Measurements from ENCODE around the gene IPO4.

IPO4 gene

GRCh38 chr14:24172871-24173281 is 15.7 kb downstream of the IPO4 start:
- DNase-seq, result no peak

GRCh38 chr14:24172261-24172860 is 16.3 kb downstream of the IPO4 start:
- no peak for DNase-seq

GRCh38 chr14:24171422-24172260 is 17.0 kb downstream of the IPO4 start, which contains the start of gene REC8:
REC8 (plus strand) TSS chr14:24172080; CDS start chr14:24172553, 473 bp downstream.
- DNase-seq, result peak; percentile 89

GRCh38 chr14:24167469-24168114 is 21.0 kb downstream of the IPO4 start:
- DNase-seq, result no peak

GRCh38 chr14:24165785-24166184 is 22.8 kb downstream of the IPO4 start:
- no peak for DNase-seq

- DNase-seq, result no peak
Measured at GRCh38 chr14:24164518-24164991, 24.1 kb downstream of the IPO4 start.

- no peak for DNase-seq
Measured at GRCh38 chr14:24162093-24162492, 26.5 kb downstream of the IPO4 start.

- peak; percentile 100 for DNase-seq
Measured at GRCh38 chr14:24160850-24161804, 27.5 kb downstream of the IPO4 start, which contains the start of gene IRF9. IRF9 (plus strand) TSS chr14:24161265; CDS start chr14:24162145, 880 bp downstream.

- no peak for DNase-seq
Measured at GRCh38 chr14:24160499-24160849, 28.1 kb downstream of the IPO4 start.

- DNase-seq, result no peak
Measured at GRCh38 chr14:24159777-24160498, 28.7 kb downstream of the IPO4 start.

- DNase-seq, result no peak
Measured at GRCh38 chr14:24157331-24157730, 31.3 kb downstream of the IPO4 start.

- no peak for DNase-seq
Measured at GRCh38 chr14:24156840-24157239, 31.8 kb downstream of the IPO4 start.

GRCh38 chr14:24155100-24155499 is 33.5 kb downstream of the IPO4 start:
- DNase-seq, result no peak

GRCh38 chr14:24151404-24152080 is 37.1 kb downstream of the IPO4 start:
- no peak for DNase-seq

GRCh38 chr14:24150993-24151392 is 37.6 kb downstream of the IPO4 start:
- DNase-seq, result no peak

- no peak for DNase-seq
Measured at GRCh38 chr14:24150567-24150966, 38.0 kb downstream of the IPO4 start.

GRCh38 chr14:24150061-24150460 is 38.6 kb downstream of the IPO4 start:
- no peak for DNase-seq

- DNase-seq, result no peak
Measured at GRCh38 chr14:24149302-24149969, 39.2 kb downstream of the IPO4 start.

- DNase-seq, result no peak
Measured at GRCh38 chr14:24147761-24148428, 40.7 kb downstream of the IPO4 start.
